ENCODE results near the gene NBL1.
A peak's percentile ranks its signal among the peaks of the same experiment; 100 is the strongest.

NBL1 gene

DNA sequence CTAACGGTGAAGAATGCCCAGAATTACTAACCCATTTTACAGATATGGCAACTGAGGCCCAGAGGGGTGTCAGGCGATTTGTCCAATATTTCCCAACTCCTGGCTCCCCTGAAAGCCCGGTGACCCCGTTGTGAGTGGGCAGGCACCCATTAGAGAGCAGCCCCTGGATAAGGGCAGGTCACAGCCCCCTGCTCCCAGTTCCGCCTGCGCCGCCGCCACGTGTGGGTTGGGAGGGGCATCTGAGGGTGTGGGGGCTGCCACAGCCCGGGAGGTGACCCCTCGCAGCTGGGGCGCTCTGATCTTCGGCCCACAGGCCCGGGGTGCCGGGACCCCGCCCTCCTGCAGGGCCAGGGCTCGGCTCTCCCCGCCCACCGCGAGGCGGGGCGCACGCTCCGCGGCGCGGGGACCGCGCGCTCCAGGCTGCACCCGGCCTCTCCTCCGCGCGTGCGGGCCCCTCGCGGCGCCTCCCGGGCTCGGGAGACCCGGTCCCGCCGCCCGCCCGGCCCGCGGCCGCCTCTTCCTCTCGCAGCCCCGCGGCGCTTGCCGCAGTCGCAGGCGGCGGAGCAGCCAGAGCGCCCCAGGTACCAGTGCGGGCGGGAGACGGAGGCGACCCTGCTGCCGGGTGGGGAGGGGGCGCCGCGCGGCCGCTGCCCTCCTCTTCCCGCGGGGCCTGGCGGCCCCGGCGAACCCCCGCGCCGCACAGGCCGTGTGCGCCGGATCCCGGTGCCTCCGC lies 20.5 kb downstream of the NBL1 start, which contains the start of gene HTR6:
Gene HTR6 (plus strand): TSS at position 423 of the 733 bp plus-strand sequence. CDS start 879 bp downstream, outside the sequence.
- H3K79me2 ChIP-seq (ENCODE audit: control insufficient read depth, insufficient read depth, low read length, poor library complexity), result no peaks in the 10 kb centered on the region
- H3K27me3 ChIP-seq (ENCODE audit: insufficient read depth, low read length), result peaks cover 33% of the 10 kb centered on the region
- no peak within 1 kb of the TSS for H4K91ac ChIP-seq (ENCODE audit: low read depth, low read length)
- no peak within 1 kb of the TSS for H3K4ac ChIP-seq (ENCODE audit: low read depth, low read length)
- no peak within 1 kb of the TSS for H2BK120ac ChIP-seq (ENCODE audit: insufficient read depth, low read length, poor library complexity)
- peaks cover 11% of the 10 kb centered on the region for H3K9me3 ChIP-seq (ENCODE audit: insufficient read depth, low read depth, low read length)
- no peak within 1 kb of the TSS for H2BK5ac ChIP-seq (ENCODE audit: low read depth, low read length, poor library complexity)
- no peak within 1 kb of the TSS for H3K27ac ChIP-seq (ENCODE audit: low read depth, low read length)
- no peak within 1 kb of the TSS for H2AK5ac ChIP-seq (ENCODE audit: low read length)
- H3K18ac ChIP-seq (ENCODE audit: low read length), result no peak within 1 kb of the TSS
- H4K8ac ChIP-seq (ENCODE audit: low read depth, low read length), result no peak within 1 kb of the TSS
- H2BK12ac ChIP-seq (ENCODE audit: low read length), result no peak within 1 kb of the TSS
- H3K4me2 ChIP-seq (ENCODE audit: low read length), result peak within 1 kb of the TSS; percentile 69
- H3K14ac ChIP-seq (ENCODE audit: low read length), result no peak within 1 kb of the TSS
- H2AFZ ChIP-seq (ENCODE audit: insufficient read depth, low read length, poor library complexity), result no peak within 1 kb of the TSS
- H3K36me3 ChIP-seq (ENCODE audit: control insufficient read depth in 1 of 2, insufficient read depth in 2 of 2, low read length in 2 of 2), result no peaks in the 10 kb centered on the region
- no peaks in the 10 kb centered on the region for H3K79me1 ChIP-seq (ENCODE audit: low read length)
- H3K4me1 ChIP-seq (ENCODE audit: control insufficient read depth in 1 of 2, insufficient read depth in 2 of 2, low read length in 2 of 2), result peaks cover 0 to 5% of the 10 kb centered on the region in 2 experiments
- H3K4me3 ChIP-seq (ENCODE audit: low read depth, low read length), result peak within 1 kb of the TSS; percentile 42
- no CpG with 5 or more reads among the region's 80 CpGs for WGBS (ENCODE audit: extremely low coverage, insufficient coverage, insufficient read length)
- no peak within 1 kb of the TSS for H4K12ac ChIP-seq (ENCODE audit: low read depth, low read length)
- DNase-seq, result no peak
- no peak within 1 kb of the TSS for H3K23ac ChIP-seq (ENCODE audit: low read length)
- H3K9ac ChIP-seq (ENCODE audit: low read length), result no peak within 1 kb of the TSS

DNA sequence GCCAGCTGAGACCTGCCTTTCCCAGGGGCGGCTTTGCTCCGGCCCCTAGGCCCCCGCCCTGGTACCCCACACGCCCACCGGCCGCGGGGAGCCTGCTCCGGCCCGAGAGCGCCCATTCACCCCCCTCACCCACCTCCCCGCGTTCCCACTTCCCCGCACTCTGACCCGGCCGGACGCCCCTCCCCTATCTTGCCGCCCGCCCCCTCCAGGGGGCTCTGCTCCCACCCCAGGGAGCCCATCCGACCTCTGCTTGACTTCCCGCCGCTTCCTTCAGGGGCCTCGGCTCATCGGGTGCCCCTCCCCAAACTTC lies 21.0 kb downstream of the NBL1 start:
- DNase-seq, result no peak

DNA sequence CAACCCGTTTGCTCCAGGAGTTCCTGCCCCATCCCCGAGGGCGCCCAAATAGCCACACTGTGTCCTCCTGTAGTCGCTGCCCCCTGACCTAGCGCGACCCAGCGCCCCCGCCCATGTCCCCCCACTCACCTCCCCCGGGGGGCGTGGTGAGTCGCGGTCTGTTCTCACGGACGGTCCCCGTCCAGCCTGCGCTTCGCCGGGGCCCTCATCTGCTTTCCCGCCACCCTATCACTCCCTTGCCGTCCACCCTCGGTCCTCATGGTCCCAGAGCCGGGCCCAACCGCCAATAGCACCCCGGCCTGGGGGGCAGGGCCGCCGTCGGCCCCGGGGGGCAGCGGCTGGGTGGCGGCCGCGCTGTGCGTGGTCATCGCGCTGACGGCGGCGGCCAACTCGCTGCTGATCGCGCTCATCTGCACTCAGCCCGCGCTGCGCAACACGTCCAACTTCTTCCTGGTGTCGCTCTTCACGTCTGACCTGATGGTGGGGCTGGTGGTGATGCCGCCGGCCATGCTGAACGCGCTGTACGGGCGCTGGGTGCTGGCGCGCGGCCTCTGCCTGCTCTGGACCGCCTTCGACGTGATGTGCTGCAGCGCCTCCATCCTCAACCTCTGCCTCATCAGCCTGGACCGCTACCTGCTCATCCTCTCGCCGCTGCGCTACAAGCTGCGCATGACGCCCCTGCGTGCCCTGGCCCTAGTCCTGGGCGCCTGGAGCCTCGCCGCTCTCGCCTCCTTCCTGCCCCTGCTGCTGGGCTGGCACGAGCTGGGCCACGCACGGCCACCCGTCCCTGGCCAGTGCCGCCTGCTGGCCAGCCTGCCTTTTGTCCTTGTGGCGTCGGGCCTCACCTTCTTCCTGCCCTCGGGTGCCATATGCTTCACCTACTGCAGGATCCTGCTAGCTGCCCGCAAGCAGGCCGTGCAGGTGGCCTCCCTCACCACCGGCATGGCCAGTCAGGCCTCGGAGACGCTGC lies 21.7 kb downstream of the NBL1 start:
- peaks cover 33% of the 10 kb centered on the region for H3K27me3 ChIP-seq (ENCODE audit: insufficient read depth, low read length)
- DNase-seq, result no peak
- H2BK12ac ChIP-seq (ENCODE audit: low read length), result no peak overlapping the region
- H4K12ac ChIP-seq (ENCODE audit: low read depth, low read length), result no peak overlapping the region
- H4K91ac ChIP-seq (ENCODE audit: low read depth, low read length), result no peak overlapping the region
- H3K36me3 ChIP-seq (ENCODE audit: control insufficient read depth in 1 of 2, insufficient read depth in 2 of 2, low read length in 2 of 2), result no peaks in the 10 kb centered on the region
- no peak overlapping the region for H3K18ac ChIP-seq (ENCODE audit: low read length)
- no peak overlapping the region for H4K8ac ChIP-seq (ENCODE audit: low read depth, low read length)
- H2AFZ ChIP-seq (ENCODE audit: insufficient read depth, low read length, poor library complexity), result no peak overlapping the region
- no peak overlapping the region for H3K4me2 ChIP-seq (ENCODE audit: low read length)
- H2AK5ac ChIP-seq (ENCODE audit: low read length), result no peak overlapping the region
- peaks cover 11% of the 10 kb centered on the region for H3K9me3 ChIP-seq (ENCODE audit: insufficient read depth, low read depth, low read length)
- H3K4me1 ChIP-seq (ENCODE audit: control insufficient read depth in 1 of 2, insufficient read depth in 2 of 2, low read length in 2 of 2), result peaks cover 0 to 5% of the 10 kb centered on the region in 2 experiments
- no peak overlapping the region for H3K9ac ChIP-seq (ENCODE audit: low read length)
- no peak overlapping the region for H3K23ac ChIP-seq (ENCODE audit: low read length)
- no peaks in the 10 kb centered on the region for H3K79me2 ChIP-seq (ENCODE audit: control insufficient read depth, insufficient read depth, low read length, poor library complexity)
- H3K79me1 ChIP-seq (ENCODE audit: low read length), result no peaks in the 10 kb centered on the region
- no CpG with 5 or more reads among the region's 84 CpGs for WGBS (ENCODE audit: extremely low coverage, insufficient coverage, insufficient read length)
- H2BK120ac ChIP-seq (ENCODE audit: insufficient read depth, low read length, poor library complexity), result no peak overlapping the region
- H3K4me3 ChIP-seq (ENCODE audit: low read depth, low read length), result peak overlapping the region; percentile 2
- H3K14ac ChIP-seq (ENCODE audit: low read length), result no peak overlapping the region
- H2BK5ac ChIP-seq (ENCODE audit: low read depth, low read length, poor library complexity), result no peak overlapping the region
- H3K27ac ChIP-seq (ENCODE audit: low read depth, low read length), result no peak overlapping the region
- no peak overlapping the region for H3K4ac ChIP-seq (ENCODE audit: low read depth, low read length)

More for the DNA sequence above, 21.0 kb downstream of the NBL1 start:
- Histone ChIP-seq H3K14ac (ENCODE audit: low read length) (no peak overlapping the region), H4K91ac (ENCODE audit: low read depth, low read length) (no peak overlapping the region), H3K79me2 (ENCODE audit: control insufficient read depth, insufficient read depth, low read length, poor library complexity) (no peaks in the 10 kb centered on the region), H3K4me3 (ENCODE audit: low read depth, low read length) (peak overlapping the region; percentile 42), H2BK120ac (ENCODE audit: insufficient read depth, low read length, poor library complexity) (no peak overlapping the region), H3K79me1 (ENCODE audit: low read length) (no peaks in the 10 kb centered on the region), H4K8ac (ENCODE audit: low read depth, low read length) (no peak overlapping the region), H3K9me3 (ENCODE audit: insufficient read depth, low read depth, low read length) (peaks cover 11% of the 10 kb centered on the region), H2AK5ac (ENCODE audit: low read length) (no peak overlapping the region), H3K4me1 (ENCODE audit: control insufficient read depth in 1 of 2, insufficient read depth in 2 of 2, low read length in 2 of 2) (peaks cover 0 to 5% of the 10 kb centered on the region in 2 experiments), H2BK5ac (ENCODE audit: low read depth, low read length, poor library complexity) (no peak overlapping the region), H4K12ac (ENCODE audit: low read depth, low read length) (no peak overlapping the region), H3K4me2 (ENCODE audit: low read length) (peak overlapping the region; percentile 69), H2AFZ (ENCODE audit: insufficient read depth, low read length, poor library complexity) (no peak overlapping the region), H3K18ac (ENCODE audit: low read length) (no peak overlapping the region), H3K27me3 (ENCODE audit: insufficient read depth, low read length) (peaks cover 33% of the 10 kb centered on the region), H2BK12ac (ENCODE audit: low read length) (no peak overlapping the region), H3K36me3 (ENCODE audit: control insufficient read depth in 1 of 2, insufficient read depth in 2 of 2, low read length in 2 of 2) (no peaks in the 10 kb centered on the region), H3K27ac (ENCODE audit: low read depth, low read length) (no peak overlapping the region), H3K9ac (ENCODE audit: low read length) (no peak overlapping the region), H3K4ac (ENCODE audit: low read depth, low read length) (no peak overlapping the region), H3K23ac (ENCODE audit: low read length) (no peak overlapping the region)
- WGBS (ENCODE audit: extremely low coverage, insufficient coverage, insufficient read length), result no CpG with 5 or more reads among the region's 23 CpGs

DNA sequence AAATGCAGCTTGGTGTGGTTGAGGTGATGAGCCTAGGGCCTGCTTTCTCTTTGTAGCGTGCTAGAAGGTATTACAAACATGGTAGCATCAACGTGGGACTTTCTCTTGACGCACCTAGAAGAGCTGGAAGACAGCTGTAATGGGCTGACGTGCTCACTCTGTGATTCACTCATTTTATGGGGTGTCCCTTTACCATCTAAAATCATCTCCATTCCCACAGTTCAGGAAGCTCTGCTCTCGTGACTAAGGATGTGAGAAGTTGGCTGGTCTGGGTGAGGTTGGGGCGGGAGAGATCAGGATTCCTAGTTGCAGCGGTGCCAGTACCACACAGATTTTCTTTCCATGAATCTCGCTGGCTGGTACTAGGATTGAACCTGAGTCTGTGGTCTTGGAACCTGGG lies 24.8 kb downstream of the NBL1 start:
- Histone ChIP-seq H3K23ac (ENCODE audit: low read length) (no peak overlapping the region), H3K4me2 (ENCODE audit: low read length) (no peak overlapping the region), H3K4me3 (ENCODE audit: low read depth, low read length) (no peak overlapping the region), H3K79me2 (ENCODE audit: control insufficient read depth, insufficient read depth, low read length, poor library complexity) (no peaks in the 10 kb centered on the region), H3K36me3 (ENCODE audit: control insufficient read depth in 1 of 2, insufficient read depth in 2 of 2, low read length in 2 of 2) (no peaks in the 10 kb centered on the region), H2BK12ac (ENCODE audit: low read length) (no peak overlapping the region), H3K14ac (ENCODE audit: low read length) (no peak overlapping the region), H3K9ac (ENCODE audit: low read length) (no peak overlapping the region), H3K27ac (ENCODE audit: low read depth, low read length) (no peak overlapping the region), H3K79me1 (ENCODE audit: low read length) (no peaks in the 10 kb centered on the region), H3K4ac (ENCODE audit: low read depth, low read length) (no peak overlapping the region), H4K8ac (ENCODE audit: low read depth, low read length) (no peak overlapping the region), H2BK120ac (ENCODE audit: insufficient read depth, low read length, poor library complexity) (no peak overlapping the region), H3K18ac (ENCODE audit: low read length) (no peak overlapping the region), H4K91ac (ENCODE audit: low read depth, low read length) (no peak overlapping the region), H3K4me1 (ENCODE audit: control insufficient read depth in 1 of 2, insufficient read depth in 2 of 2, low read length in 2 of 2) (peaks cover 0 to 5% of the 10 kb centered on the region in 2 experiments), H3K9me3 (ENCODE audit: insufficient read depth, low read depth, low read length) (peaks cover 10% of the 10 kb centered on the region), H3K27me3 (ENCODE audit: insufficient read depth, low read length) (peaks cover 32% of the 10 kb centered on the region), H2BK5ac (ENCODE audit: low read depth, low read length, poor library complexity) (no peak overlapping the region), H2AK5ac (ENCODE audit: low read length) (no peak overlapping the region), H4K12ac (ENCODE audit: low read depth, low read length) (no peak overlapping the region), H2AFZ (ENCODE audit: insufficient read depth, low read length, poor library complexity) (no peak overlapping the region)
- no peak for DNase-seq
- WGBS (ENCODE audit: extremely low coverage, insufficient coverage, insufficient read length), result no CpG with 5 or more reads among the region's 8 CpGs
